ENCODE data around the gene ARHGAP22. TPM values are rescaled to one million over a fixed set of nuclear protein-coding genes. Genes with fewer than 3 reads are reported as not detected.

The ARHGAP22 gene
- total RNA-seq, 2 donors from 2014 or later: 4.4 to 8.6 TPM

DNA sequence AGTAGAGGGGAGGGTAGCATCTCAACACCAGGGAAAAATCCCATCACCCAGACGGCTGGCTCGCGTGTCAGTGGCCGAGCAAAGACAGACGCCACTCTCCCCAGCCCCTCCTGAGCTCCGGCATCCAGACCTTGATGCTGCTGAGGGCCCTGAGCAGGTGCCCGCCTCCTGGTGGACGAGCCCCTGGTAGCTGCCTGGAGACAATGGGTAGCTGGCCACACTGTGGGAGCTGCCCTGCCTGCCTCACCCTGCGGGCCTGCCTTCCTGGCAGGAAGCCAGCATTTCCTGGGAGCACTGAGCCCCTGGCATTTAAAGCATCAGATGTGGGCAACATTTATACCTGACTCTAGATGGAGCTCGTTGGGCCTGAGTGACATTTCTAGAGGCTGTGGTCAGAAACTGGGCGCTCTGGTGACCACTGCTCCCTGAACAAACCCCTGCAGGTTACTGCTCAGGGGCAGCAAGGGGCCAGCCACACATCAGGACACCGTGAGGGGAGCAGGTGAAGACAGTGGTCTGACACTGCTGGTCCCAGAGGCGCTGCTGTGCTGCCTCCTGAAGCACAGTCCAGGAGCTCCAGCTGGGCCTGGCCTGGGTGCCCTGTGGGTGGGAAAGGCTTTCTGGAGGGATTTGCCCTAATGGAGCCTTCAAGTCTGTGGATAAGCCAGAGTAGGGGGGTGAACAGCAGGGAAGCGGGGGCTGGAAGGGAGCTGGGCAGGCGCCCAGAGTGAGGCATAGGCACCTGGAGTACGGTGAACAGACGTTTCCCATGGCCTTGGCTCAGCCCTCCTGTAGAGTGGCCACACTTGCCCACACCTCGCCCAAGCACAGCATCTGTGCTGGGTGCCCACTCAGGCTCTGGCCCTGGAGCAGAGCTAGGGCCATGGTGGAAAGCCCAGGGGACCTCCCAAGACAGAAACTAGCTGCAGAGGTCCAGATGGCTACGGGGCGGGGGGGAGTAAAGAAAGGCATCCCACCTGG lies 159.7 kb downstream of the ARHGAP22 start:
- H3K27ac ChIP-seq: no peak overlapping the region
- no peak overlapping the region for H3K4me3 ChIP-seq
- 81% methylated on average over 20 of the region's 20 CpGs for WGBS
- intact Hi-C loops (cut with DNase I): no loop called here
- H3K27me3 ChIP-seq (replicated peaks; ENCODE audit: insufficient read depth): no peaks in the 10 kb centered on the region
- H3K4me1 ChIP-seq (replicated peaks): no peaks in the 10 kb centered on the region
- no peaks in the 10 kb centered on the region for H3K9me3 ChIP-seq
- no peak for TF ChIP-seq POLR2A (IDR thresholded peaks at IDR 0.05)
- TF ChIP-seq POLR2AphosphoS5 (IDR thresholded peaks at IDR 0.05): no peak
- TF ChIP-seq CTCF (IDR thresholded peaks at IDR 0.05): no peak
- no peaks in the 10 kb centered on the region for H3K36me3 ChIP-seq
- no peak for DNase-seq (ENCODE audit: low spot score)

GRCh38 chr10:48444266-48444665 lies 160.6 kb downstream of the ARHGAP22 start:
- intact Hi-C loops (cut with DNase I): no loop called here
- Histone ChIP-seq H3K4me3 (no peak overlapping the region), H3K4me1 (replicated peaks) (no peaks in the 10 kb centered on the region), H3K27ac (no peak overlapping the region), H3K9me3 (no peaks in the 10 kb centered on the region), H3K36me3 (no peaks in the 10 kb centered on the region), H3K27me3 (replicated peaks; ENCODE audit: insufficient read depth) (no peaks in the 10 kb centered on the region)
- no peak for DNase-seq (ENCODE audit: low spot score)
- no peak for TF ChIP-seq POLR2A (IDR thresholded peaks at IDR 0.05)
- WGBS: 55% methylated on average over 2 of the region's 2 CpGs

DNA sequence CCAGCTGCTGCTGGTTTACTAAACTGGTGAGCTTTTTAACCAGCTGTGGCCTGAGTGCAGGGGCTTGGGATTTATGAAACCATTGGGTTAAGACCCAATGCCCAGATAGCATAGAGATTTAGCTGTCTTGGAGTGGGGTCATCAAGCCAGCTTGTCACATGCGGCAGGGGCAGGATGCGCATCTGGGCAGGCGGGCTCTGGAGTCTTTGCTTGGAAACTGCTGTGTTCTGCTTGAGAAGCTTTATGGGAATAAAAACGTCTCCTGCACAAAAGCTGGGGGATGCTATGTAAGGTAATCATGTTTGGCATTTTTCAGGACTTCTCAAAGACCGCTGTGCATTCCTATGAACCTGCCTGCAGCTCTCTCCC lies 162.1 kb downstream of the ARHGAP22 start:
- intact Hi-C loops (cut with DNase I): no loop called here
- WGBS: 74% methylated on average over 5 of the region's 5 CpGs
- no peak overlapping the region for H3K4me3 ChIP-seq
- no peak overlapping the region for H3K27ac ChIP-seq
- DNase-seq (ENCODE audit: low spot score): no peak
- no peaks in the 10 kb centered on the region for H3K4me1 ChIP-seq (replicated peaks)
- no peaks in the 10 kb centered on the region for H3K9me3 ChIP-seq
- no peaks in the 10 kb centered on the region for H3K36me3 ChIP-seq
- TF ChIP-seq POLR2AphosphoS5 (IDR thresholded peaks at IDR 0.05) (no peak), POLR2A (IDR thresholded peaks at IDR 0.05) (no peak), CTCF (IDR thresholded peaks at IDR 0.05) (no peak)
- H3K27me3 ChIP-seq (replicated peaks; ENCODE audit: insufficient read depth): no peaks in the 10 kb centered on the region

DNA sequence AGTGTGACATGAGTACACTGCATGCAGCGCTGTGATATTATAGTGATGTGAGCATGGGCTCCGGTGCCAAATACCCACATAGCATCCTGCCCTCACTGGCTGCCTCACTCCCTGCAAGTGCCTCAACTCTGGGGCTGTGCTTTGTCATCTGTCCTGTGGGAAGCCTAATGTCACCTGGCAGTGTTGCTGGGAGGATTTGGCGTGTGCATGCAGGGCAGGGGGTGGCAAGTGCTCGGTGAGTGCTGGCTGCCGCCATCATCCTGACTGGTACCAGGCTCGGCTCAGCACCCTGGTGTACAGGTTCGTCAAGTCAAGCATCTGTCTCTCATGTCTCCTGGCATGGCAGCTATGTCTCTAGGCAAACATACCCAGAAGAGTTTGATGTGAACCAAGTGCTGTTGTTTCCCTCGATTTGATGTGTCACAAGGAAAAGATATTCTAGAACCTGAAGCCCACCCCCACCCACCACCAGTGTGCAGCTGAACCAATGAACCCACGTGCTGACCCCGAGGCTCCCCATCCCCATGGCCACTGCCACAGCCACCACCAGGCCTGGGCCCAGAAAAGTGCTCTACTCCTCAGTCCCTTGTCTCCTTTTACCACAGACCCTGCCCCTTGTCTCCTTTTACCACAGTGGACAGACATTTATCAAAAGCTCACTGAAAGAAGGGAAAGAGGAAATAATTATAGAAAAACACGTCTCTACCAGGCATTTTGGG lies 162.6 kb downstream of the ARHGAP22 start:
- H3K27ac ChIP-seq: no peak overlapping the region
- no peaks in the 10 kb centered on the region for H3K36me3 ChIP-seq
- 73% methylated on average over 11 of the region's 11 CpGs for WGBS
- H3K27me3 ChIP-seq (replicated peaks; ENCODE audit: insufficient read depth): no peaks in the 10 kb centered on the region
- no peaks in the 10 kb centered on the region for H3K9me3 ChIP-seq
- intact Hi-C loops (cut with DNase I): no loop called here
- no peaks in the 10 kb centered on the region for H3K4me1 ChIP-seq (replicated peaks)
- DNase-seq (ENCODE audit: low spot score): no peak
- H3K4me3 ChIP-seq: no peak overlapping the region
- TF ChIP-seq CTCF (IDR thresholded peaks at IDR 0.05) (no peak), POLR2A (IDR thresholded peaks at IDR 0.05) (no peak), POLR2AphosphoS5 (IDR thresholded peaks at IDR 0.05) (no peak)

- TF ChIP-seq POLR2AphosphoS5 (IDR thresholded peaks at IDR 0.05): no peak
- TF ChIP-seq CTCF (IDR thresholded peaks at IDR 0.05): no peak
- no peak for TF ChIP-seq POLR2A (IDR thresholded peaks at IDR 0.05)
- intact Hi-C loops (cut with DNase I): no loop called here
- H3K27me3 ChIP-seq (replicated peaks; ENCODE audit: insufficient read depth): no peaks in the 10 kb centered on the region
- no peak overlapping the region for H3K27ac ChIP-seq
- H3K9me3 ChIP-seq: no peaks in the 10 kb centered on the region
- H3K4me3 ChIP-seq: no peak overlapping the region
- WGBS: 98% methylated on average over 4 of the region's 4 CpGs
- H3K36me3 ChIP-seq: peaks cover 0 to 3% of the 10 kb centered on the region in 2 donors
- no peak for DNase-seq (ENCODE audit: low spot score)
- no peaks in the 10 kb centered on the region for H3K4me1 ChIP-seq (replicated peaks)
Measured at GRCh38 chr10:48440771-48441170, 164.1 kb downstream of the ARHGAP22 start.
